Mucosa of rectum (tissue), 2 donors: ENCODE data around the gene PRICKLE2.

ENCODE experiments used
- H3K27ac ChIP-seq, 2 donors: one replicate each; pipeline ENCODE4 v1.7.0; 2013; ENCODE audit warnings: inconsistent platforms in 2 of 2, low read depth in 2 of 2, low read length in 2 of 2
- H3K27me3 ChIP-seq, 2 donors: one replicate each; pipeline ENCODE4 v1.7.0; 2013; ENCODE audit warnings: low read length in 2 of 2; ENCODE audit not compliant: control insufficient read depth in 2 of 2, insufficient read depth in 2 of 2
- H3K36me3 ChIP-seq, 2 donors: one replicate each; pipeline ENCODE4 v1.7.0; 2013; ENCODE audit warnings: low read length in 2 of 2; ENCODE audit not compliant: control insufficient read depth in 2 of 2, insufficient read depth in 2 of 2
- H3K4me1 ChIP-seq, 2 donors: one replicate each; pipeline ENCODE4 v1.7.0; 2013; ENCODE audit warnings: low read length in 2 of 2, mild to moderate bottlenecking in 1 of 2; ENCODE audit not compliant: control insufficient read depth in 2 of 2, insufficient read depth in 2 of 2
- H3K4me3 ChIP-seq, 2 donors: one replicate each; pipeline ENCODE4 v1.7.0; 2013; ENCODE audit warnings: low read length in 2 of 2
- H3K9ac ChIP-seq, 2 donors: one replicate each; pipeline ENCODE4 v1.7.0; 2013; ENCODE audit warnings: low read length in 2 of 2, low read depth in 1 of 2, mild to moderate bottlenecking in 1 of 2
- H3K9me3 ChIP-seq, 2 donors: one replicate each; pipeline ENCODE4 v1.7.0; 2013; ENCODE audit warnings: low read length in 2 of 2; ENCODE audit not compliant: control insufficient read depth in 2 of 2
- donor health status: healthy.
- donor health status: Normal muscosa, but diverticular disease.

PRICKLE2 gene

GRCh38 chr3:64161481-64161952 is 63.7 kb downstream of the PRICKLE2 start:
- H3K9ac ChIP-seq: no peak overlapping the region
- peak overlapping the region in 1 of 2 donors; percentile 33 for H3K27ac ChIP-seq
- H3K27me3 ChIP-seq: no peaks in the 10 kb centered on the region
- peaks cover 21 to 42% of the 10 kb centered on the region in 2 donors for H3K4me1 ChIP-seq
- peaks cover 0 to under 1% of the 10 kb centered on the region in 2 donors for H3K36me3 ChIP-seq
- H3K9me3 ChIP-seq: no peaks in the 10 kb centered on the region
- no peak overlapping the region for H3K4me3 ChIP-seq

DNA sequence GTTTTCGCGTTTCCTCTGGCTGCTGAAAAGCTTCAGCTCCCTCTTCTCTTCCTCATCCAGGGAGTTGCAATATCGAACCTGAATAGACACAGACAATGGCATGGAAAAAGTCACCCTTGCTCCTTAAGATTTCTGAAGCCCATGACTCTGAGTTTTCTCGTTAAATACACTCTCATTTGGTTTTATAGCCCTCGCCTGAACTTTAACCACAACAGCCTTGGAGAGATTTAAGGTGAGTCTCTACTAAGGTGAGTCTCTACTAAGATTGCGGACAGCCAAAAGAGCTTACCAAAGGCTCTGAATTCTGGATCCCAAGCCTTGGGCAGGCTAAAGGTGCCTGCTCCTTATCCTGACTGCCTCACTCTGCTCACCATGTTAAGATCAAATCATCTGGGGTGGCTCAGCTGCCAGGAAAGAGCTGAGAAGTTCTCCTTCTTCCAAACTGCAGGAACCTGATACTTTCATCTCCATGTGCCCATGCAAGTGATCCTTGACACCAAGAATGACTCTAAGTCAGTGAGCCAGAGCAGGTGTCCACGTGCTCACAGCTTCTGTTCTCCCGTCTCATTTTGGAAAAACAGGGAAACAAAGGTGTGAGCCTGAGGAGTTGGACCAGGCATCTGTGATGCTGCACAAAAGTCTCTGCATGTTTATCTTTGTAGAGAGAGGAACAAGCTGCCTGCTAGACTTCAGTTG is 65.1 kb downstream of the PRICKLE2 start:
- Histone ChIP-seq H3K36me3 (peaks cover 0 to 4% of the 10 kb centered on the region in 2 donors), H3K27ac (peak overlapping the region; percentile 26 to 43), H3K27me3 (no peaks in the 10 kb centered on the region), H3K4me3 (peak overlapping the region; percentile 9 to 24), H3K9me3 (no peaks in the 10 kb centered on the region), H3K4me1 (peaks cover 21 to 42% of the 10 kb centered on the region in 2 donors), H3K9ac (no peak overlapping the region)

DNA sequence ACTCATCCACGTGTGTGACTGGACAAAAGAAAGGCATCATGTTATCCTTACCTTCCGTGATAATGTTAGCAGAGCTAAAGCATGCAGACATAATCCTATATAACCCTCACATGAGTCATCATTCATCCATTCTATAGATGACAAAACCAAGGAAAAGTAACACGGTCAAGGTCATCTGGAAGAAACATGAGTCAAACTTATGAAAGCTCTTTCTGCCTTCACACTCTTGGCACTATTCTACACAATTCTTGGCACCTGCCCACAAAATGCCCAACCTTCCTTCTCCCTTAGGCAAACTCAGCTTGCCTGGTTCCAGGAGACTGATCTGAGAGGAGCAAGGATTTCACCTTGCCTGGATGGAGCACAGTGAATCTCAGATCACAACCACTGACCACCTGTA is 66.9 kb downstream of the PRICKLE2 start:
- Histone ChIP-seq H3K27ac (peak overlapping the region; percentile 68 to 78), H3K4me1 (peaks cover 21 to 42% of the 10 kb centered on the region in 2 donors), H3K9ac (peak overlapping the region in 1 of 2 donors; percentile 23), H3K4me3 (peak overlapping the region in 1 of 2 donors; percentile 8), H3K9me3 (no peaks in the 10 kb centered on the region), H3K27me3 (no peaks in the 10 kb centered on the region), H3K36me3 (peaks cover 0 to 4% of the 10 kb centered on the region in 2 donors)

DNA sequence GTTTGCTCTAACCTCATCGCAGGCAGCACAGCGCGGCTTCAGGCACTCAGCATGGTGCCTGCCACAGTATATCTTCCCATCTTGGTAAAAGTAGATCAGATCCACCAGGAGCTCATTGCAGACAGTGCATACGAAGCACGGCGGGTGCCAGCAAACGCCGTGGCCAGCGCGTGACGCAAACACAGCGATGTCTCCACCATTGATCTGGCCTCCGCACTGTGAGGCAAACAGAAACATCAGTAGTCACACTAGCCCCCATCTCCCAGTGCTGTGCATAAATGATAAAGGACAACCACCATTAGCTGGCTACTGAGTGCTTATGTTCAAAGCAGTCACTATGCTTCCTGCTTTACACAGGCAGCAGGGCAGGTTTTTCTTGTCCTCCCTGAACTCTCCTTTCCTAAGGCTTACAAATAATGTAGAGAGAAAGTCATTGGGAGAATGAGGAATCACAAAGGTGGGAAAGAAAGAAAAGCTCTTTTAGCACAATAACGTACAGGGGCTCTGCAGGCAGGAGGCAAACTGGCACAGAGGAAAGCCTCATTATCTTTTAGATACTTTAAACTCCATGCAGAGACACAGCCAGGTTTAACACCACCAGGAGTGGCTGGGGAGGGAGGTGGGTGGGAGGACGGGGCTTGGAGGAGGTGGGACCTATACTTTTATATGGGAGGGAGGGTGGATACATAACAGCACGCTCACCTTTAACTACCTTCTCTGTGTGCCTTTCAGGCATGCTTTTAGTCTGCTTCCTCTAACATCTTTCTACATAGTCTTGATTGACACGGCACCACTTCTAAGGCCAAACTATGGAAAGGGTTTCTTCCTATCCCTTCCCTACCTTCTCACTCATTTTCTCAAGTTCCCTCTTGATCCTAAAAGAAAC is 67.9 kb downstream of the PRICKLE2 start:
- peaks cover 6 to 8% of the 10 kb centered on the region in 2 donors for H3K36me3 ChIP-seq
- peak overlapping the region; percentile 68 to 78 for H3K27ac ChIP-seq
- H3K4me3 ChIP-seq: peak overlapping the region; percentile 9 to 20
- peaks cover 21 to 42% of the 10 kb centered on the region in 2 donors for H3K4me1 ChIP-seq
- peak overlapping the region in 1 of 2 donors; percentile 23 for H3K9ac ChIP-seq
- H3K27me3 ChIP-seq: no peaks in the 10 kb centered on the region
- no peaks in the 10 kb centered on the region for H3K9me3 ChIP-seq

- peaks cover 6 to 8% of the 10 kb centered on the region in 2 donors for H3K36me3 ChIP-seq
- no peak overlapping the region for H3K9ac ChIP-seq
- H3K27me3 ChIP-seq: no peaks in the 10 kb centered on the region
- no peaks in the 10 kb centered on the region for H3K9me3 ChIP-seq
- H3K27ac ChIP-seq: no peak overlapping the region
- no peak overlapping the region for H3K4me3 ChIP-seq
- peaks cover 29 to 46% of the 10 kb centered on the region in 2 donors for H3K4me1 ChIP-seq
Observed at GRCh38 chr3:64155328-64155727, 69.9 kb downstream of the PRICKLE2 start.

GRCh38 chr3:64152676-64153466 is 72.4 kb downstream of the PRICKLE2 start:
- Histone ChIP-seq H3K27ac (no peak overlapping the region), H3K27me3 (no peaks in the 10 kb centered on the region), H3K36me3 (peaks cover 6 to 8% of the 10 kb centered on the region in 2 donors), H3K9ac (no peak overlapping the region), H3K4me3 (no peak overlapping the region), H3K4me1 (peaks cover 21 to 41% of the 10 kb centered on the region in 2 donors), H3K9me3 (no peaks in the 10 kb centered on the region)

DNA sequence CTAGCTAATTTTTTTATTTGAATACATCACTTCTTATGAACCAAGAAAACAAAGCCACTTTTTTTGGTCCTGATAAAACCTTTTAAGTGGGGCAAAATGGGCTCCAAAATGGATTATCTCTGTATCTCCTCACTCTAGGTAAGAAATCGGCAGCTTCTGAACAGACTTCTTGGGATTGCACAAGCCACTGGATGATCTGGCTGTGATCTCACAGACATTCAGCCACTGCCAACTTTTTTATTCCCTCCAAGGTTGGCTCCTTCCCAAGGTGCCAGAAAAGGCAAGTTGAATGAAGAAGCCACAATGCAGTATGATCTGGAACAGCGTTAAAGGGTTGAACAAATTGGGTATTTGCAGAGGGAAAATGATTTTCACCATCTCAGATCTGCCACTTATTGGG is 73.2 kb downstream of the PRICKLE2 start:
- Histone ChIP-seq H3K36me3 (peaks cover 8 to 12% of the 10 kb centered on the region in 2 donors), H3K27me3 (no peaks in the 10 kb centered on the region), H3K9ac (no peak overlapping the region), H3K4me3 (no peak overlapping the region), H3K27ac (peak overlapping the region in 1 of 2 donors; percentile 29), H3K9me3 (no peaks in the 10 kb centered on the region), H3K4me1 (peaks cover 19 to 35% of the 10 kb centered on the region in 2 donors)

GRCh38 chr3:64151342-64151871 is 73.9 kb downstream of the PRICKLE2 start:
- Histone ChIP-seq H3K4me1 (peaks cover 19 to 33% of the 10 kb centered on the region in 2 donors), H3K9ac (no peak overlapping the region), H3K36me3 (peaks cover 9 to 13% of the 10 kb centered on the region in 2 donors), H3K27me3 (no peaks in the 10 kb centered on the region), H3K27ac (peak overlapping the region; percentile 29 to 77), H3K4me3 (no peak overlapping the region), H3K9me3 (no peaks in the 10 kb centered on the region)

GRCh38 chr3:64150623-64151207 is 74.6 kb downstream of the PRICKLE2 start:
- Histone ChIP-seq H3K4me3 (peak overlapping the region in 1 of 2 donors; percentile 12), H3K27ac (peak overlapping the region; percentile 77), H3K4me1 (peaks cover 19 to 33% of the 10 kb centered on the region in 2 donors), H3K9ac (peak overlapping the region in 1 of 2 donors; percentile 38), H3K9me3 (no peaks in the 10 kb centered on the region), H3K27me3 (no peaks in the 10 kb centered on the region), H3K36me3 (peaks cover 9 to 15% of the 10 kb centered on the region in 2 donors)
